ENCODE measurements around the gene ADGRE1.

Gene ADGRE1

DNA sequence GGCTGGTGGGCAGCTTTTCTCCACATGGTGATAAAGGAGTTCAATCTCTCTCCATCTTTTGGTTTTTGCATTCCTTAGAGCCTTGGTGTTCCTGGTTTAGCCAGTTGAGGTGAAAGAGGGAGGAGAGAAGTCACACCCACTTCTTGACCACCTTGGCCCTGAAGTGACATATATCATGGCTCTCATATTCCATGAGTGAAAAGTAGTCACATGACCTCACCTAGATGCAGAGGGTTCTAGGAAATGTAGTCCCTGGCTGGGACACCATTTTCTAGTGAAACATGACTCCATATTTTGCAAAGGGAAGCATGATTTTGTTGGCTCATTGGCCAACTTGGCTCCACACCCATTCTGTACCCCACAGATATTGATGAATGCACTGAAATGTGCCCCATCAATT lies 16.1 kb downstream of the ADGRE1 start:
- no peak overlapping the region for H3K27ac ChIP-seq (ENCODE audit: low read depth, low read length)

DNA sequence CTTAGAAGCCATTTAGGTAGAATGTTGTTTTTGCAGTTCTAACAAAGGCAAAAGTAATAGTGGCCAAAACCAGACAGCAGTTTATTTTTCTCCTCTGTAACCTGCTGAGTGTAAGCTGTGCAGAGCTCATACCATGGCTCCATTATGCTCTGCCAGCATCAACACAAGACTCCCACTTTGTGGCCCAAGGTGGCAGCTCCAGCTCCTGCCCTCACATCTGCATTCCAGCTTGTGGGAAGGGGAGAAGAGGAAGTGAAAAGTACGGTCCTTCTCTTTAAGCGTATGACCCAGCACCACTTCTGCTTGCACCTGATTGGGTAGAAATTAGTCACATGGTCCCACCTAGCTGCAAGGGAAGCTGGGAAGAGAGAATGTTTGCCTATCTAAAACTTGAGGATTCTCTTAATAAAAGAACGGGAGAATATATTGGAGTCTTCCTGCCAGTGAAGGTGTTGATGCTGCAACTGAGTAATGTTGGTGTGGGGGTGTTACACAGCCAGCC lies 19.2 kb downstream of the ADGRE1 start:
- Histone ChIP-seq H4K8ac (ENCODE audit: low read depth, low read length) (no peak overlapping the region), H4K12ac (ENCODE audit: low read depth, low read length) (no peak overlapping the region), H3K4me3 (ENCODE audit: low read depth, low read length) (peak overlapping the region; percentile 46), H3K36me3 (ENCODE audit: control insufficient read depth in 1 of 2, insufficient read depth in 2 of 2, low read length in 2 of 2) (no peaks in the 10 kb centered on the region), H3K79me2 (ENCODE audit: control insufficient read depth, insufficient read depth, low read length, poor library complexity) (no peaks in the 10 kb centered on the region), H3K4me2 (ENCODE audit: low read length) (no peak overlapping the region), H2BK12ac (ENCODE audit: low read length) (no peak overlapping the region), H3K79me1 (ENCODE audit: low read length) (no peaks in the 10 kb centered on the region), H2AK5ac (ENCODE audit: low read length) (no peak overlapping the region), H3K18ac (ENCODE audit: low read length) (no peak overlapping the region), H3K9me3 (ENCODE audit: insufficient read depth, low read depth, low read length) (peaks cover 13% of the 10 kb centered on the region), H4K91ac (ENCODE audit: low read depth, low read length) (no peak overlapping the region), H3K23ac (ENCODE audit: low read length) (no peak overlapping the region), H3K4ac (ENCODE audit: low read depth, low read length) (no peak overlapping the region), H3K27ac (ENCODE audit: low read depth, low read length) (no peak overlapping the region), H2BK120ac (ENCODE audit: insufficient read depth, low read length, poor library complexity) (no peak overlapping the region), H3K4me1 (ENCODE audit: control insufficient read depth in 1 of 2, insufficient read depth in 2 of 2, low read length in 2 of 2) (no peaks in the 10 kb centered on the region), H3K27me3 (ENCODE audit: insufficient read depth, low read length) (no peaks in the 10 kb centered on the region), H2AFZ (ENCODE audit: insufficient read depth, low read length, poor library complexity) (no peak overlapping the region), H3K14ac (ENCODE audit: low read length) (no peak overlapping the region), H3K9ac (ENCODE audit: low read length) (no peak overlapping the region), H2BK5ac (ENCODE audit: low read depth, low read length, poor library complexity) (no peak overlapping the region)
- WGBS (ENCODE audit: extremely low coverage, insufficient coverage, insufficient read length), result no CpG with 5 or more reads among the region's 3 CpGs
- DNase-seq, result no peak

More for the DNA sequence above, 16.1 kb downstream of the ADGRE1 start:
- H3K23ac ChIP-seq (ENCODE audit: low read length), result no peak overlapping the region
- no peak overlapping the region for H2AFZ ChIP-seq (ENCODE audit: insufficient read depth, low read length, poor library complexity)
- H3K27me3 ChIP-seq (ENCODE audit: insufficient read depth, low read length), result no peaks in the 10 kb centered on the region
- no peaks in the 10 kb centered on the region for H3K79me1 ChIP-seq (ENCODE audit: low read length)
- H3K79me2 ChIP-seq (ENCODE audit: control insufficient read depth, insufficient read depth, low read length, poor library complexity), result no peaks in the 10 kb centered on the region
- H3K4me1 ChIP-seq (ENCODE audit: control insufficient read depth in 1 of 2, insufficient read depth in 2 of 2, low read length in 2 of 2), result no peaks in the 10 kb centered on the region
- H3K4ac ChIP-seq (ENCODE audit: low read depth, low read length), result no peak overlapping the region
- peaks cover 12% of the 10 kb centered on the region for H3K9me3 ChIP-seq (ENCODE audit: insufficient read depth, low read depth, low read length)
- no peak overlapping the region for H3K18ac ChIP-seq (ENCODE audit: low read length)
- H3K4me2 ChIP-seq (ENCODE audit: low read length), result no peak overlapping the region
- H2BK12ac ChIP-seq (ENCODE audit: low read length), result no peak overlapping the region
- no peak for DNase-seq
- no peaks in the 10 kb centered on the region for H3K36me3 ChIP-seq (ENCODE audit: control insufficient read depth in 1 of 2, insufficient read depth in 2 of 2, low read length in 2 of 2)
- no peak overlapping the region for H2AK5ac ChIP-seq (ENCODE audit: low read length)
- H3K14ac ChIP-seq (ENCODE audit: low read length), result no peak overlapping the region
- H2BK120ac ChIP-seq (ENCODE audit: insufficient read depth, low read length, poor library complexity), result no peak overlapping the region
- H2BK5ac ChIP-seq (ENCODE audit: low read depth, low read length, poor library complexity), result no peak overlapping the region
- no peak overlapping the region for H4K91ac ChIP-seq (ENCODE audit: low read depth, low read length)
- H4K12ac ChIP-seq (ENCODE audit: low read depth, low read length), result no peak overlapping the region
- H3K9ac ChIP-seq (ENCODE audit: low read length), result no peak overlapping the region
- H3K4me3 ChIP-seq (ENCODE audit: low read depth, low read length), result no peak overlapping the region
- H4K8ac ChIP-seq (ENCODE audit: low read depth, low read length), result no peak overlapping the region

DNA sequence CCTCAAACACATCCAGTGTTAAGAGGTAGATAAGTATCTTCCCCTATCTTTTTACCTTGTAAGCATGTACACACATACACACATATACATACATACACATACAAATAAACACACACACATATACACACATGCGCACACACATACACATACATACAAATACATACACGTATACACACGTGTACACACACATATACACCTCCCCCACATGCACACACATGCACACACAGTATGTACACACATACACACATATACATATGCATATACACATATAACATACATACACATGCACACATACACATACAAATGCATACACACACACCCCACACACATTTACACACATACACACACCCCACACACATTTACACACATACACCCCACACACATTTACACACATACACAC lies 24.1 kb downstream of the ADGRE1 start:
- H3K18ac ChIP-seq (ENCODE audit: low read length), result no peak overlapping the region
- no peak overlapping the region for H4K8ac ChIP-seq (ENCODE audit: low read depth, low read length)
- H3K36me3 ChIP-seq (ENCODE audit: control insufficient read depth in 1 of 2, insufficient read depth in 2 of 2, low read length in 2 of 2), result no peaks in the 10 kb centered on the region
- H4K91ac ChIP-seq (ENCODE audit: low read depth, low read length), result no peak overlapping the region
- no peak overlapping the region for H2BK120ac ChIP-seq (ENCODE audit: insufficient read depth, low read length, poor library complexity)
- no peaks in the 10 kb centered on the region for H3K79me1 ChIP-seq (ENCODE audit: low read length)
- WGBS (ENCODE audit: extremely low coverage, insufficient coverage, insufficient read length), result no CpG with 5 or more reads among the region's 3 CpGs
- H3K23ac ChIP-seq (ENCODE audit: low read length), result no peak overlapping the region
- H3K4me2 ChIP-seq (ENCODE audit: low read length), result no peak overlapping the region
- peaks cover 7% of the 10 kb centered on the region for H3K9me3 ChIP-seq (ENCODE audit: insufficient read depth, low read depth, low read length)
- no peak overlapping the region for H2AK5ac ChIP-seq (ENCODE audit: low read length)
- H3K27ac ChIP-seq (ENCODE audit: low read depth, low read length), result no peak overlapping the region
- no peak overlapping the region for H2BK12ac ChIP-seq (ENCODE audit: low read length)
- H2BK5ac ChIP-seq (ENCODE audit: low read depth, low read length, poor library complexity), result no peak overlapping the region
- no peak overlapping the region for H4K12ac ChIP-seq (ENCODE audit: low read depth, low read length)
- no peak overlapping the region for H3K4me3 ChIP-seq (ENCODE audit: low read depth, low read length)
- no peak overlapping the region for H2AFZ ChIP-seq (ENCODE audit: insufficient read depth, low read length, poor library complexity)
- no peak for DNase-seq
- H3K4me1 ChIP-seq (ENCODE audit: control insufficient read depth in 1 of 2, insufficient read depth in 2 of 2, low read length in 2 of 2), result no peaks in the 10 kb centered on the region
- H3K79me2 ChIP-seq (ENCODE audit: control insufficient read depth, insufficient read depth, low read length, poor library complexity), result no peaks in the 10 kb centered on the region
- H3K27me3 ChIP-seq (ENCODE audit: insufficient read depth, low read length), result no peaks in the 10 kb centered on the region
- H3K14ac ChIP-seq (ENCODE audit: low read length), result no peak overlapping the region
- no peak overlapping the region for H3K9ac ChIP-seq (ENCODE audit: low read length)
- no peak overlapping the region for H3K4ac ChIP-seq (ENCODE audit: low read depth, low read length)

DNA sequence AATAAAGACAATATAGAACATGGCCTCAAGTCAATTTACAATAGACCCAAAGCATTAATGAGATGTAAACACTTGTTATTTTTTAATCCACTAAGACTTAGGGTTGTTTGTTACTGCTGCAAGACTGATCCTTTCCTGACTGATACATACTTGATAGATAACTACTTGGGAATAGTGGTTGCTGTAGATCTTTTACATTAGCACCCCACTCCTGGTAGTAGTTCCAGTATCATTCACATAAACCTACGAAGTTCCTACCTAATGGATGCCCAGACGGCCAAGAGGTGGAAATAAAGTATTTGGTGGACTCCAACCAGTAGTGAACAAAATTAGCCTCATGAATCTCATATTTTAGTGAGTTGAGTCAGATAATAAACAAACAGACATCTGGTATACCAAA lies 26.9 kb downstream of the ADGRE1 start:
- H3K4ac ChIP-seq (ENCODE audit: low read depth, low read length), result no peak overlapping the region

More for the DNA sequence above, 26.9 kb downstream of the ADGRE1 start:
- Histone ChIP-seq H3K4me2 (ENCODE audit: low read length) (no peak overlapping the region), H3K9me3 (ENCODE audit: insufficient read depth, low read depth, low read length) (peaks cover 6% of the 10 kb centered on the region), H3K79me2 (ENCODE audit: control insufficient read depth, insufficient read depth, low read length, poor library complexity) (no peaks in the 10 kb centered on the region), H3K27ac (ENCODE audit: low read depth, low read length) (no peak overlapping the region), H3K27me3 (ENCODE audit: insufficient read depth, low read length) (no peaks in the 10 kb centered on the region), H2BK12ac (ENCODE audit: low read length) (no peak overlapping the region), H3K9ac (ENCODE audit: low read length) (no peak overlapping the region), H3K23ac (ENCODE audit: low read length) (no peak overlapping the region), H3K79me1 (ENCODE audit: low read length) (no peaks in the 10 kb centered on the region), H3K4me3 (ENCODE audit: low read depth, low read length) (no peak overlapping the region), H4K91ac (ENCODE audit: low read depth, low read length) (no peak overlapping the region), H2BK120ac (ENCODE audit: insufficient read depth, low read length, poor library complexity) (no peak overlapping the region), H3K4me1 (ENCODE audit: control insufficient read depth in 1 of 2, insufficient read depth in 2 of 2, low read length in 2 of 2) (no peaks in the 10 kb centered on the region), H2AK5ac (ENCODE audit: low read length) (no peak overlapping the region), H3K18ac (ENCODE audit: low read length) (no peak overlapping the region), H4K8ac (ENCODE audit: low read depth, low read length) (no peak overlapping the region), H2AFZ (ENCODE audit: insufficient read depth, low read length, poor library complexity) (no peak overlapping the region), H2BK5ac (ENCODE audit: low read depth, low read length, poor library complexity) (no peak overlapping the region), H3K36me3 (ENCODE audit: control insufficient read depth in 1 of 2, insufficient read depth in 2 of 2, low read length in 2 of 2) (no peaks in the 10 kb centered on the region), H3K14ac (ENCODE audit: low read length) (no peak overlapping the region), H4K12ac (ENCODE audit: low read depth, low read length) (no peak overlapping the region)
- no peak for DNase-seq
- WGBS (ENCODE audit: extremely low coverage, insufficient coverage, insufficient read length), result no CpG with 5 or more reads among the region's 2 CpGs
